B cell (primary cell): ENCODE data around the gene PDE4C. TPM values are rescaled to one million over a fixed set of nuclear protein-coding genes. Genes with fewer than 3 reads are reported as not detected.
A peak's percentile ranks its signal among the peaks of the same experiment; 100 is the strongest.

Source experiments
- ATAC-seq: fragments of 200-7000 bp; cut with Tn5 transposase; one replicate; pipeline ENCODE4 v1.10.0; 2021; ENCODE audit warnings: low read depth, mild to moderate bottlenecking, moderate number of reproducible peaks, moderate library complexity
- CTCF ChIA-PET: fragments of 350-600 bp; sonication (Branson Sonifier 250); formaldehyde crosslinking; loops from one replicate; lab custom pipeline; 2021; ENCODE audit warnings: antibody characterized with exemption, inconsistent platforms; lab: Charles Lee
- POLR2A ChIA-PET: fragments of 350-600 bp; sonication (Branson Sonifier 250); formaldehyde crosslinking; loops from one replicate; lab custom pipeline; 2021; ENCODE audit warnings: antibody characterized with exemption; lab: Charles Lee
- DNase-seq: peaks from one replicate; pipeline ENCODE4 v3.0.0; 2013
- H2AFZ ChIP-seq: 2 replicates; pipeline ENCODE4 v1.6.1; 2012; ENCODE audit warnings: mild to moderate bottlenecking, low read depth, low read length; ENCODE audit not compliant: insufficient read depth, poor library complexity, severe bottlenecking
- H3K27ac ChIP-seq, 2 donors: 1 replicate in 1 of 2; 2 replicates in 1 of 2; pipeline ENCODE4 v1.5.1; 2012 to 2013; ENCODE audit warnings: low read length in 2 of 2, mild to moderate bottlenecking in 2 of 2, moderate library complexity in 1 of 2
- H3K27me3 ChIP-seq, 4 experiments: fragments of 200-600 bp in 1 of 4; sonication (generic) in 1 of 4; replicated peaks in 1 of 4; 1 replicate in 2 of 4; 2 replicates in 2 of 4; pipeline versions ENCODE4 v1.6.1 to v1.7.0; 2013 to 2016; ENCODE audit warnings: low read length in 3 of 4, mild to moderate bottlenecking in 2 of 4, mixed read lengths in 1 of 4, moderate library complexity in 1 of 4; ENCODE audit not compliant: insufficient read depth in 4 of 4, control insufficient read depth in 3 of 4; ENCODE audit errors: control extremely low read depth in 1 of 4
- H3K36me3 ChIP-seq, 2 experiments: replicated peaks in 1 of 2; 1 replicate in 1 of 2; 2 replicates in 1 of 2; pipeline versions ENCODE4 v1.6.1 to v1.7.1; 2013; ENCODE audit warnings: low read length in 1 of 2; ENCODE audit not compliant: insufficient read depth in 2 of 2, control insufficient read depth in 1 of 2; ENCODE audit errors: control extremely low read depth in 1 of 2, extremely low read depth in 1 of 2
- H3K4me1 ChIP-seq, 2 donors: fragments of 200-600 bp in 1 of 2; sonication (generic) in 1 of 2; 1 replicate in 1 of 2; 2 replicates in 1 of 2; pipeline versions ENCODE4 v1.5.1 to v1.6.1; 2013 to 2017; ENCODE audit warnings: low read length in 2 of 2; ENCODE audit not compliant: control insufficient read depth in 2 of 2, insufficient read depth in 2 of 2
- H3K4me2 ChIP-seq: replicated peaks from 2 replicates; pipeline ENCODE3; 2012; ENCODE audit warnings: mild to moderate bottlenecking, low read depth, low read length; ENCODE audit not compliant: poor library complexity, severe bottlenecking
- H3K4me3 ChIP-seq, 5 experiments: fragments of 200-600 bp in 1 of 5; sonication (generic) in 1 of 5; 1 replicate in 3 of 5; 2 replicates in 2 of 5; pipeline versions ENCODE4 v1.5.1 to v1.7.0; 2011 to 2016; ENCODE audit warnings: low read length in 4 of 5, mild to moderate bottlenecking in 4 of 5, low read depth in 2 of 5, control low read depth in 1 of 5, moderate library complexity in 1 of 5; ENCODE audit not compliant: insufficient read depth in 1 of 5; ENCODE audit errors: control extremely low read depth in 1 of 5, extremely low read depth in 1 of 5
- H3K79me2 ChIP-seq: fragments of 200-600 bp; sonication (generic); one replicate; pipeline ENCODE4 v1.6.0; 2016; ENCODE audit warnings: low read length; ENCODE audit not compliant: control insufficient read depth, insufficient read depth
- H3K9ac ChIP-seq: fragments of 200-600 bp; sonication (generic); 2 replicates; pipeline ENCODE4 v1.6.1; 2017; ENCODE audit warnings: mild to moderate bottlenecking, low read length, moderate library complexity
- H3K9me3 ChIP-seq, 3 donors: one replicate each; pipeline versions ENCODE4 v1.6.1 to v1.7.1; 2013; ENCODE audit warnings: low read length in 2 of 3; ENCODE audit not compliant: control insufficient read depth in 2 of 3, insufficient read depth in 1 of 3; ENCODE audit errors: control extremely low read depth in 1 of 3
- H4K20me1 ChIP-seq: 2 replicates; pipeline ENCODE4 v1.6.0; 2012; ENCODE audit warnings: mild to moderate bottlenecking, low read length; ENCODE audit not compliant: insufficient read depth, control insufficient read depth, poor library complexity, severe bottlenecking
- H3K27ac Mint-ChIP-seq: one replicate; pipeline ENCODE4 v1.8.0; 2021; ENCODE audit warnings: mixed read lengths
- H3K27me3 Mint-ChIP-seq: one replicate; pipeline ENCODE4 v1.8.0; 2021; ENCODE audit warnings: mixed read lengths
- H3K4me1 Mint-ChIP-seq: one replicate; pipeline ENCODE4 v1.8.0; 2021; ENCODE audit warnings: mixed read lengths
- H3K4me3 Mint-ChIP-seq: one replicate; pipeline ENCODE4 v1.8.0; 2021; ENCODE audit warnings: mixed read lengths
- H3K9me3 Mint-ChIP-seq: one replicate; pipeline ENCODE4 v1.8.0; 2022; ENCODE audit warnings: mixed read lengths; ENCODE audit not compliant: insufficient read depth
- CTCF ChIP-seq: fragments of 200-600 bp; IDR thresholded peaks from one replicate; pipeline ENCODE4 v1.8.0; 2022; ENCODE audit warnings: antibody characterized with exemption, mild to moderate bottlenecking
- EZH2 ChIP-seq: IDR thresholded peaks from 2 replicates; pipeline ENCODE4 v1.6.1; 2012; ENCODE audit warnings: borderline replicate concordance, low read depth, mild to moderate bottlenecking, moderate library complexity, low read length; ENCODE audit not compliant: insufficient read depth, poor library complexity, severe bottlenecking
- WGBS: methylation state at CpG from one replicate; pipeline ENCODE4 v1.1.5; 2013; ENCODE audit warnings: missing lambda C conversion rate; ENCODE audit not compliant: insufficient coverage; 5-methylcytosine and 5-hydroxymethylcytosine counted together
- intact Hi-C: fragments of 100-400 bp; cut with micrococcal nuclease; formaldehyde crosslinking; loops from one replicate; pipeline ENCODE4 v1.10.0; 2022
- polyA plus RNA-seq: library from polyadenylated mRNA; depleted of rRNA; stranded (reverse); fragments of >200 nt; gene quantifications from 2 replicates; pipeline ENCODE4 v1.2.3, GENCODE V29; 2012
- total RNA-seq, 2 donors: library from RNA; stranded (reverse); fragments of 120-200 nt in 1 of 2; gene quantifications; 1 replicate in 1 of 2; 2 replicates in 1 of 2; pipeline versions ENCODE4 v1.2.3 to v1.2.4, GENCODE V29; 2013 to 2022

PDE4C gene
- total and polyA plus RNA-seq, 2 donors (not counting 1 experiment from before 2014, with no cell fraction given): not detected

GRCh38 chr19:18176367-18177310 lies 49.6 kb downstream of the PDE4C start:
- DNase-seq: no peak
- H3K9me3 ChIP-seq: peaks cover 0 to 6% (median 0%) of the 10 kb centered on the region in 3 donors
- peak overlapping the region in 1 of 2 donors; percentile 57 for H3K27ac ChIP-seq
- intact Hi-C loops: no loop called here
- H3K4me1 ChIP-seq: peaks cover 71 to 87% of the 10 kb centered on the region in 2 donors
- 97% methylated on average over 6 of the region's 19 CpGs for WGBS
- H3K9me3 Mint-ChIP-seq: no peaks in the 10 kb centered on the region
- ChIA-PET POLR2A (interaction anchor here (0.7 to 5.6 kb wide), 3 partner anchors 9 to 118 kb away, joined by 5 to 45 read pairs (median 9); partner anchors contain the start of gene MPV17L2), CTCF (interaction anchor here (1.0 to 2.7 kb wide), 10 partner anchors 8 to 189 kb away, joined by 3 to 19 read pairs (median 4); no protein-coding TSS in a partner anchor)
- no peak for TF ChIP-seq EZH2
- TF ChIP-seq CTCF: no peak
- H3K36me3 ChIP-seq: peaks cover 11 to 44% of the 10 kb centered on the region in 2 experiments
- peaks cover 44% of the 10 kb centered on the region for H3K79me2 ChIP-seq
- no peak overlapping the region for H2AFZ ChIP-seq
- H3K27me3 ChIP-seq: no peaks in the 10 kb centered on the region
- peak overlapping the region; percentile 67 for H3K4me2 ChIP-seq
- H4K20me1 ChIP-seq: peaks cover 42% of the 10 kb centered on the region
- peak overlapping the region; percentile 43 for H3K9ac ChIP-seq
- H3K27ac Mint-ChIP-seq: peak overlapping the region; percentile 75
- H3K4me3 ChIP-seq: peak overlapping the region in 3 of 5 experiments; percentile 15 to 26 (median 21)
- H3K27me3 Mint-ChIP-seq: no peaks in the 10 kb centered on the region
- H3K4me3 Mint-ChIP-seq: peak overlapping the region; percentile 76
- H3K4me1 Mint-ChIP-seq: peaks cover 76% of the 10 kb centered on the region
- no peak for ATAC-seq
